Gastrocnemius medialis (tissue), 4 donors: ENCODE results near the gene ITFG2. TPM values are rescaled to one million over a fixed set of nuclear protein-coding genes. Genes with fewer than 3 reads are reported as not detected.

Experiments
- ATAC-seq, 2 donors: fragments of 150-250 bp; one replicate each; pipeline ENCODE4 v1.9.1; 2016
- DNase-seq, 2 donors: peaks; one replicate each; pipeline ENCODE4 v3.0.0-alpha.2; 2019
- H3K27ac ChIP-seq, 4 donors: fragments of 200-600 bp; sonication (generic); 1 replicate in 1 of 4; 2 replicates in 3 of 4; pipeline ENCODE4 v1.5.1; 2016 to 2018; ENCODE audit warnings: mild to moderate bottlenecking in 2 of 4, moderate library complexity in 1 of 4
- H3K27me3 ChIP-seq, 3 donors: fragments of 200-600 bp; sonication (generic) in 2 of 3; 1 replicate in 1 of 3; 2 replicates in 2 of 3; pipeline versions ENCODE4 v1.5.1 to v1.6.0; 2016 to 2019; ENCODE audit warnings: mild to moderate bottlenecking in 1 of 3, moderate library complexity in 1 of 3
- H3K36me3 ChIP-seq, 2 donors: fragments of 200-600 bp; sonication (generic) in 1 of 2; one replicate each; pipeline ENCODE4 v1.5.1; 2017 to 2018
- H3K4me1 ChIP-seq, 2 donors: fragments of 200-600 bp; sonication (generic) in 1 of 2; one replicate each; pipeline ENCODE4 v1.5.1; 2016 to 2017; ENCODE audit warnings: mild to moderate bottlenecking in 2 of 2
- H3K4me3 ChIP-seq, 4 donors: fragments of 200-600 bp; sonication (generic) in 3 of 4; 1 replicate in 1 of 4; 2 replicates in 3 of 4; pipeline ENCODE4 v1.5.1; 2016 to 2019; ENCODE audit warnings: mild to moderate bottlenecking in 2 of 4
- H3K9me3 ChIP-seq, 3 donors: fragments of 200-600 bp; sonication (generic) in 2 of 3; 1 replicate in 1 of 3; 2 replicates in 2 of 3; pipeline ENCODE4 v1.5.1; 2016 to 2019
- CTCF ChIP-seq, 5 experiments: fragments of 450-650 bp in 3 of 5; fragments of 200-600 bp in 2 of 5; sonication (generic) in 2 of 5; IDR thresholded peaks in 4 of 5; conservative IDR thresholded peaks in 1 of 5; 1 replicate in 4 of 5; 2 replicates in 1 of 5; pipeline ENCODE4 v1.5.1; 2016 to 2019; ENCODE audit warnings: antibody characterized with exemption in 5 of 5, mild to moderate bottlenecking in 3 of 5, moderate library complexity in 3 of 5
- POLR2A ChIP-seq, 2 donors: fragments of 450-650 bp; IDR thresholded peaks; one replicate each; pipeline ENCODE4 v1.6.1; 2017; ENCODE audit warnings: antibody characterized with exemption in 2 of 2, mild to moderate bottlenecking in 2 of 2, moderate library complexity in 2 of 2
- in situ Hi-C, 4 donors: fragments of 200-750 bp; cut with MboI; loops; one replicate each; pipeline versions ENCODE4 v1.15.0 to v1.8.0; 2017; ENCODE audit warnings: low sequenced_read_pairs in 4 of 4
- intact Hi-C: fragments of 100-400 bp; cut with DNase I; formaldehyde crosslinking; loops from one replicate; pipeline ENCODE4 v1.15.1; 2023; ENCODE audit warnings: low total_unique reads
- total RNA-seq, 4 donors: library from RNA; depleted of rRNA; stranded (reverse); fragments of >200 nt; gene quantifications; one replicate each; pipeline versions ENCODE4 v1.1.0 to v1.2.3, GENCODE V29; 2016

Gene ITFG2
- total RNA-seq, 4 donors from 2014 or later: 5.1 to 7.2 (median 5.9) TPM

GRCh38 chr12:2857576-2857975 lies 45.1 kb downstream of the ITFG2 start:
- DNase-seq: no peak
- Histone ChIP-seq H3K4me3 (no peak overlapping the region), H3K9me3 (no peaks in the 10 kb centered on the region), H3K27me3 (no peaks in the 10 kb centered on the region), H3K4me1 (peaks cover 13 to 20% of the 10 kb centered on the region in 2 donors), H3K36me3 (no peaks in the 10 kb centered on the region), H3K27ac (peak overlapping the region; percentile 73 to 78 (median 76))
- in situ Hi-C loops: loop anchor here in 1 of 4 donors (10.0 kb wide), 1 partner anchor 177 kb away; no protein-coding TSS in a partner anchor
- intact Hi-C loops: loop anchor here (10.0 kb wide), 1 partner anchor 187 kb away; no protein-coding TSS in a partner anchor
- ATAC-seq: no peak
- TF ChIP-seq CTCF (IDR thresholded peaks at IDR 0.05 in 4 of 5, conservative IDR thresholded peaks at IDR 0.05 in 1 of 5) (no peak), POLR2A (IDR thresholded peaks at IDR 0.05) (no peak)

- peak; percentile 52 to 75 for DNase-seq
- ATAC-seq: peak; percentile 74 to 88
- peaks cover 13 to 20% of the 10 kb centered on the region in 2 donors for H3K4me1 ChIP-seq
- H3K36me3 ChIP-seq: no peaks in the 10 kb centered on the region
- no peak overlapping the region for H3K4me3 ChIP-seq
- in situ Hi-C loops: loop anchor here in 1 of 4 donors (10.0 kb wide), 1 partner anchor 176 kb away; no protein-coding TSS in a partner anchor
- no peaks in the 10 kb centered on the region for H3K9me3 ChIP-seq
- peak; percentile 27 to 49 for TF ChIP-seq POLR2A (IDR thresholded peaks at IDR 0.05)
- TF ChIP-seq CTCF (IDR thresholded peaks at IDR 0.05 in 4 of 5, conservative IDR thresholded peaks at IDR 0.05 in 1 of 5): no peak
- peak overlapping the region; percentile 73 to 78 (median 76) for H3K27ac ChIP-seq
- H3K27me3 ChIP-seq: no peaks in the 10 kb centered on the region
- intact Hi-C loops: loop anchor here (10.0 kb wide), 1 partner anchor 186 kb away; no protein-coding TSS in a partner anchor
These were observed 45.9 kb downstream of the ITFG2 start for GRCh38 chr12:2858334-2858733.

- H3K27me3 ChIP-seq: no peaks in the 10 kb centered on the region
- H3K9me3 ChIP-seq: no peaks in the 10 kb centered on the region
- TF ChIP-seq POLR2A (IDR thresholded peaks at IDR 0.05) (no peak), CTCF (IDR thresholded peaks at IDR 0.05 in 4 of 5, conservative IDR thresholded peaks at IDR 0.05 in 1 of 5) (no peak)
- no peaks in the 10 kb centered on the region for H3K36me3 ChIP-seq
- H3K4me3 ChIP-seq: no peak overlapping the region
- no peak for ATAC-seq
- intact Hi-C loops (loop anchor here (10.0 kb wide), 1 partner anchor 186 kb away; no protein-coding TSS in a partner anchor), in situ Hi-C loops (loop anchor here in 1 of 4 donors (10.0 kb wide), 1 partner anchor 176 kb away; no protein-coding TSS in a partner anchor)
- peaks cover 13 to 20% of the 10 kb centered on the region in 2 donors for H3K4me1 ChIP-seq
- DNase-seq: no peak
- H3K27ac ChIP-seq: peak overlapping the region; percentile 73 to 78 (median 76)
These were observed 46.5 kb downstream of the ITFG2 start for GRCh38 chr12:2858944-2859421.

- H3K9me3 ChIP-seq: no peaks in the 10 kb centered on the region
- no peaks in the 10 kb centered on the region for H3K36me3 ChIP-seq
- no peak for DNase-seq
- H3K4me1 ChIP-seq: peaks cover 13 to 20% of the 10 kb centered on the region in 2 donors
- in situ Hi-C loops: no loop called here
- H3K27ac ChIP-seq: no peak overlapping the region
- no peak overlapping the region for H3K4me3 ChIP-seq
- no peaks in the 10 kb centered on the region for H3K27me3 ChIP-seq
- intact Hi-C loops: no loop called here
- TF ChIP-seq POLR2A (IDR thresholded peaks at IDR 0.05) (no peak), CTCF (IDR thresholded peaks at IDR 0.05 in 4 of 5, conservative IDR thresholded peaks at IDR 0.05 in 1 of 5) (no peak)
- ATAC-seq: no peak
These were observed 47.7 kb downstream of the ITFG2 start for GRCh38 chr12:2860170-2860569.
